GM21526 (cell line): Measurements from ENCODE around the gene RNF19B.
"Not testable (repeated sequence)": the region's sequence is repeated elsewhere in the genome, so short reads cannot be mapped to it uniquely, and the experiment has no call there.

ENCODE experiments used
- ATAC-seq: cut with Tn5 transposase; IDR thresholded peaks from one replicate; pipeline ENCODE4 v1.9.1; 2021; ENCODE audit warnings: moderate library complexity; ENCODE audit not compliant: unreplicated experiment, low FRiP score

RNF19B gene

DNA sequence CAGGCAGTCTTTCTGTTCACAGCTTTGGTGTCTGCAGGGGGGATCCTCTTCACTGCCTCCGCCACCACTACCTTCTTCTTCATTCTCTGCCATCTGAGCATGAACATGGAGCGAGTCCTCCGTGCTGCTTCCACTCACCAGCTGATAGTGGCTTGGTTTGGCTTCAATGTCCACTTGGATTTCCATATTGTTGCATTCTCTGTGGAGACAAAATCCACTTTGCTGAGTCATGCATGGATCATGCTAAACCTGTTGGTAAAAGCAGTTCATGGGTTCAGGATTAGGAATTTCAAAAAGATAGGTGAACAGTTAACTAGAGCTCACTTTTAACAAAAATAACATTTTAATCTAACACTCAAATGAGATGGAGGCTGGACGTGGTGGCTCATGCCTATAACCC lies 27.5 kb downstream of the RNF19B start:
- ATAC-seq = no peak

- ATAC-seq = no peak
These were observed 30.1 kb downstream of the RNF19B start for GRCh38 chr1:32934535-32934934.

DNA sequence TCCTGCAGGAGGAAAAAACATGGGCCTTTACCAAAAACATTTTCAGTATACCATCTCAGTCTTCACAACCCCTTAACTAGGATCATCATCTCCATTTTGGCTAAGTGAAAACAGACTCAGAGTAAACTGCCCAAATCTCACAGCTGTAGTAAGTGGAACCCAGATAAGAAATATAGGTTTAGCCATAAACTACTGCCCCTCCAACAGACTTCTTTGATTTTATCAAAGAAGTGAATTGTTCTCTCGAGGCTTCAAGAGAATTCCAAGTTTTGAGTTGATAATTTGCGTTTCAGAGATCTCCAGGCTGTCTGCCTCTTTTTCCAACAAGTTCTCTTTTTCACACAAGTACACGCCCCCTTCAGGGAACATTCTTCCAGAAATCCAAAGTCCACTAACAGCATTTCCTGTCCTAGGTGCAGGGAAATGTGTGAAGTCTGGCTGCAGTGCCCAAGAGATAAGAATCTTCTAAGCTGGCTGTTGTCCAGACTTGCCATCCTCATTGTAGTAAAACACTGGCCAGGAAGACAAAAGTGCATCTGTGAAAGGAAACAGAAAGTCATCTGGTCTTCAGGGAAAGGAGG lies 30.8 kb downstream of the RNF19B start:
- ATAC-seq = no peak

GRCh38 chr1:32931760-32932159 lies 32.8 kb downstream of the RNF19B start:
- ATAC-seq = no peak

DNA sequence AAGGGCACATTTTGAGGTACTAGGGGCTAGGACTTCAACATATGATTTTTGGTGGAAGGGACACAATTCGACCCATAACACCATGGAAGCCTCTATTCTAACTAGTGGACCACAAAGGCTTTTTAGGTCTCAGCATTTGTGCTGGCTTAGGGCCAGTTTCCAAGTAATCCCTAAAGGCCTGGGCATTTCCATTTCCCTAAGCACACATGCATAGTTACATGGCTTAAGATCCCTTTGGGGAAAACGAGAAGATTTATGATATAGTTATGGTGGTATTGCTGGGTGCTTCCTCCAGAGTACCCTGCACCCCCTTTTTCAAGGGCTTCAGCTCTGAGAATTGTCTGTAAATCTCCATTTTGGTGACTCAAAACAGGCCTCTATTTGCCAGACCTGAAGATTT lies 35.2 kb downstream of the RNF19B start:
- ATAC-seq = no peak

DNA sequence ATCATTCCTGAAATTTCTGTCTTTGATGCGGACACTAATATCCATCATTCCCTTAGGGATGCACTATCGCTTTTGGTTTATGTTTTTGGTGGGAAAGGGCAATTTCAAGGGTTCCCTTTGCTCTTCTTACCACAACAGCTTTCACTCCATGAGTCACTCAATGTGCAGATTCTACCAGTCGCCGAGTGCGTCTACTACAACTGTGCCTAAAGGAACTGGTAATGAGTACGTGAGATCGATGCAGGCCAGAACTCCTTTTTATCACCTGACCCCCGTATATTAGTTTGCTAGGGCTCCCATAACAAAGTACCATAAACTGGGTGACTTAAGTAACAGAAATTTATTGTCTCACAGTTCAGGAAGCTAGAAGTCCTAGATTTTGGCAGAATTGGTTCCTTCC lies 35.9 kb downstream of the RNF19B start:
- ATAC-seq = no peak

- ATAC-seq = no peak
These were observed 36.3 kb downstream of the RNF19B start for GRCh38 chr1:32928285-32928684.

GRCh38 chr1:32927441-32927840 lies 37.2 kb downstream of the RNF19B start:
- ATAC-seq = no peak

DNA sequence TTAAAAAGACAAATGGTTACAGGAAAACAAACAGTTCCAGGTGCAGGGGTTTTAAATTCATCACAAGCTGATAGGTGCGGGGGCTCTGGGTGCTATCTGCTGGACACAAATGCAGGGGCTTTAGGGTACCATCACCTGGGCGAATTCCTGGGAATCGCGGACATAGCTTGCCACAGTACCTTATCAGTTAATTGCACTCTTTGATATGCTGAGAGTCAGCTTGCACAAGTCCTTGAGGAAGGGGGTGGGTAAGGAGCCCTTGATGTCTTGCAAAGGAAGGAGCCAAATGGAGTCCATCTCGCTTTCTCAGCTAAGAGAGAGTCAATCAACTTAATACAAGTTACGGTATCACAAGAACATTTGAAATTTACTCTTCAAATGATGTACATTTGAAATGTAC lies 38.0 kb downstream of the RNF19B start:
- no peak for ATAC-seq

DNA sequence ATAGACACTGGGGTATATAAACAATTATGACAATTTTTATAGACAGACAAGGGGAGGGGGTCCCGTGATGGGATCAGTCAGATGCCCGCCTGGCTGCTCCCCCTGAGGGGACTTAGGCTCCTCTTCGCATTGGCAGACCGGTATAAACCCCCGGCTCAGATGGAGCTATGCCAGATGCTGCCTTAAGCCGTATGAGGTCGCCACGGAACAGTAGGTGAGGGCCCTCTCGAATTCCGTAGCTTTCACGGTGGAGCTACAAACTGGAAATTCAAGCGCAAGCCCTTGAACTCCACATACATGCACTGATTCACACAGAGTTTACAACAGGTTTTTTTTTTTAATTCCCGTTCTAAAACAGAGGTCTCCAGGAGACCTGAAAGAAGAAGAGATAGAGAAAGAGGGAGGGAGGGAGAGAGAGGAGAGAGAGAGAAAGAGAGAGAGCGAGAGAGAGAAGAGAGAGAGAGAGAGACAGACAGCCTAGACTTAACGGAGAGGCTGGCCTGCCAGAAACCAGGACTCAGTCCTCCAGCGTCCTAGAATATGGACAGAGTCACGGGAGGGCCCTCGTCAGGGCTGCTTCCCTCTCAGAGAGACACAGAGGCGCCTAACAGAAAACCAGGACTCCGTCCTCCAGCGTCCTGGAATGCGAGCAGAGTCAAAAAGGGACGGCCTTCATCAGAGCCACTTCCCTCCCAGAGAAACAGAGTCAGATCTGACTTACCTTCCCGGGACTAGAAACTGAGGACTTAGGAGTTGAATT lies 39.0 kb downstream of the RNF19B start:
- no peak for ATAC-seq

GRCh38 chr1:32924881-32925344 lies 39.7 kb downstream of the RNF19B start:
- no peak for ATAC-seq

DNA sequence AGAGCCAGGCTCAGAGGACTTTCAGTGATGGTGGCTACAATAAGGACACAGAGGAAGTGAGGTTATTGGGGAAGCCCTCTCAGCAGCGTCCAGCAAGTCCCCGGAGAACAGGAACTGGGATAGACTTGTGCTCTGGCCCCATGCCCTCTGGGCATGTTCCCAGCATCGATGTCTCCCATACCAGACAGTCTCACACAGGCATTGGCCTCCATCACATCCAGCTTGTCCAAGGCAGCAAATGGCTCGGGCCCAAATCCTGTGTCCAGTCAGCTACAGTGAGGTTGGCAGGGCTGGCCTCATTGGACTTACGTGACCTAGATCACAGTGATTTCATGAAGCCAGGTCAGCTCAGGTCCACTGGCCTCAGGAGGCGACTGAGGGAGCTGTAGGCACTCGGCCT lies 43.8 kb downstream of the RNF19B start:
- ATAC-seq = no peak

- ATAC-seq = no peak
These were observed 44.5 kb downstream of the RNF19B start for GRCh38 chr1:32919811-32920733.

DNA sequence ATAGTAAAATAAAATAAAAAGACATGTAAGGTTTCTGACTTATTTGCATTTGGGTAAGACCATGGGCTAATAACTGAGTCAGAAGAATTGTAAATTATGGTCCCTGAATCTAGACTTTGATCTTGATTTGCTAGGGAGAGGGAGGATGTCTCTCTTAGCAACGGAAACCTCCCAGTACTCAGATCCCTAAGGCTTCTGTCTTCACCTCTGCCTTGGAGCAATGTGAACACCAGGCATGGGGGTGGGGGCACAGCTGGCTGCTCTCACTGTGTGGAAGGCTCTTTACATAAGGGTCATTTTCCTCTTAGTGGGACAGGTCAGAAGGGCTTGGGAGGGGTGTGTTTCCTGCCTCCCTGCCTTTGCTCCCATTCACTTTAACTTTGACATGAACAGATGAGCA lies 46.4 kb downstream of the RNF19B start:
- no peak for ATAC-seq

GRCh38 chr1:32917521-32917920 lies 47.1 kb downstream of the RNF19B start:
- no peak for ATAC-seq

- ATAC-seq = no peak
These were observed 48.6 kb downstream of the RNF19B start for GRCh38 chr1:32915766-32916706.

GRCh38 chr1:32910319-32910718 lies 54.3 kb downstream of the RNF19B start:
- ATAC-seq = no peak

DNA sequence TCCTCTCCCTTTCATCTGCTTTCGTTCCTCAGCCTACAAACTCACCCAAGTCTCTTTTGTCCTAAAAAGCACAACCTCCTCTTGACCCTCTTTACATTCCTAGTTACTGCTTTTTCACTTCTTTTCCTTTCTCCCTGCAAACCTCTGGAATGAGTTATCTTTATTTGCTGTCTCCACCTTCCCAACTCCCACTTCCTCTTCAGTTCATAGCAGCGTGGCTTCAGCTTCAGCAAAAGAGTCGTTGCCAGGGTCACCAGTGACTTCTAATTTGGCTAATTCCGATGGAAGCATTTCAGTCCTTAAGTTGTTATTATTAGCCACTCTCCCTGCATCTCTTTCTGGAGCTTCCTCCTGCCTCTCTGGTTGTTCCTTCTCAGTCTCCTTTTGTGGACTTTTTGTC lies 57.2 kb downstream of the RNF19B start:
- ATAC-seq = no peak

GRCh38 chr1:32906654-32907053 lies 58.0 kb downstream of the RNF19B start:
- no peak for ATAC-seq

GRCh38 chr1:32905588-32905987 lies 59.0 kb downstream of the RNF19B start:
- ATAC-seq = not testable (repeated sequence)
